Thyroid gland (tissue), 4 donors: ENCODE results near the gene KMT2B.

ENCODE experiments used
- POLR2A ChIP-seq, 2 donors: fragments of 450-650 bp; IDR thresholded peaks; one replicate each; pipeline ENCODE4 v1.6.1; 2017; ENCODE audit warnings: antibody characterized with exemption in 2 of 2, mild to moderate bottlenecking in 2 of 2, moderate library complexity in 1 of 2
- TF ChIP-seq, protein P1 (sequence below), 6 experiments: fragments of 200-600 bp in 3 of 6; fragments of 450-650 bp in 3 of 6; sonication (generic) in 3 of 6; IDR thresholded peaks; one replicate each; pipeline ENCODE4 v1.5.1; 2016 to 2019; ENCODE audit warnings: antibody characterized with exemption in 6 of 6, mild to moderate bottlenecking in 2 of 6, inconsistent platforms in 1 of 6, moderate library complexity in 1 of 6

GRCh38 chr19:35766571-35767104, 48.8 kb downstream of the KMT2B start:
- TF ChIP-seq POLR2A (IDR thresholded peaks at IDR 0.05): no peak
- TF ChIP-seq, protein P1, sequence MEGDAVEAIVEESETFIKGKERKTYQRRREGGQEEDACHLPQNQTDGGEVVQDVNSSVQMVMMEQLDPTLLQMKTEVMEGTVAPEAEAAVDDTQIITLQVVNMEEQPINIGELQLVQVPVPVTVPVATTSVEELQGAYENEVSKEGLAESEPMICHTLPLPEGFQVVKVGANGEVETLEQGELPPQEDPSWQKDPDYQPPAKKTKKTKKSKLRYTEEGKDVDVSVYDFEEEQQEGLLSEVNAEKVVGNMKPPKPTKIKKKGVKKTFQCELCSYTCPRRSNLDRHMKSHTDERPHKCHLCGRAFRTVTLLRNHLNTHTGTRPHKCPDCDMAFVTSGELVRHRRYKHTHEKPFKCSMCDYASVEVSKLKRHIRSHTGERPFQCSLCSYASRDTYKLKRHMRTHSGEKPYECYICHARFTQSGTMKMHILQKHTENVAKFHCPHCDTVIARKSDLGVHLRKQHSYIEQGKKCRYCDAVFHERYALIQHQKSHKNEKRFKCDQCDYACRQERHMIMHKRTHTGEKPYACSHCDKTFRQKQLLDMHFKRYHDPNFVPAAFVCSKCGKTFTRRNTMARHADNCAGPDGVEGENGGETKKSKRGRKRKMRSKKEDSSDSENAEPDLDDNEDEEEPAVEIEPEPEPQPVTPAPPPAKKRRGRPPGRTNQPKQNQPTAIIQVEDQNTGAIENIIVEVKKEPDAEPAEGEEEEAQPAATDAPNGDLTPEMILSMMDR (IDR thresholded peaks at IDR 0.05): no peak
